Measurements from ENCODE around the gene SLC9A3. TPM values are rescaled to one million over a fixed set of nuclear protein-coding genes. Genes with fewer than 3 reads are reported as not detected.
"Not testable (repeated sequence)": the region's sequence is repeated elsewhere in the genome, so short reads cannot be mapped to it uniquely, and the experiment has no call there.

The SLC9A3 gene
- total and polyA plus RNA-seq, 8 donors: 2.7 to 142 (median 14.9) TPM

GRCh38 chr5:474840-475661 is 49.2 kb downstream of the SLC9A3 start:
- Histone ChIP-seq H3K4me3 (peak overlapping the region; percentile 11 to 92 (median 38)), H3K27me3 (peaks cover 24 to 64% (median 38%) of the 10 kb centered on the region in 3 donors), H3K36me3 (peaks cover 0 to 11% (median 3%) of the 10 kb centered on the region in 4 donors), H3K9me3 (no peaks in the 10 kb centered on the region), H3K27ac (no peak overlapping the region), H3K4me1 (peaks cover 21 to 46% (median 44%) of the 10 kb centered on the region in 4 donors)
- WGBS, 5 donors: 8 to 24% (median 16%) methylated on average over 17 to 50 of the region's 50 CpGs
- peak in 1 of 2 donors; percentile 60 for DNase-seq
- TF ChIP-seq EP300 (IDR thresholded peaks at IDR 0.05): no peak
- TF ChIP-seq POLR2AphosphoS5 (IDR thresholded peaks at IDR 0.05): no peak
- TF ChIP-seq CTCF (IDR thresholded peaks at IDR 0.05): no peak
- no peak for TF ChIP-seq POLR2A (IDR thresholded peaks at IDR 0.05)
- intact Hi-C loops (cut with DNase I; ENCODE audit: low total_unique reads): no loop called here

GRCh38 chr5:474232-474839 is 49.9 kb downstream of the SLC9A3 start:
- Histone ChIP-seq H3K27me3 (peaks cover 24 to 57% (median 31%) of the 10 kb centered on the region in 3 donors), H3K4me3 (peak overlapping the region; percentile 90 to 99 (median 94)), H3K4me1 (peaks cover 21 to 46% (median 44%) of the 10 kb centered on the region in 4 donors), H3K36me3 (peaks cover 0 to 18% (median 7%) of the 10 kb centered on the region in 4 donors)
- DNase-seq; intact Hi-C loops (cut with DNase I; ENCODE audit: low total_unique reads); H3K9me3 ChIP-seq; H3K27ac ChIP-seq: not testable (repeated sequence)
- 0 to 3% (median 0%) methylated on average over 2 to 44 of the region's 50 CpGs for WGBS, 5 donors

- H3K27me3 ChIP-seq: peaks cover 19 to 50% (median 25%) of the 10 kb centered on the region in 3 donors
- WGBS, 5 donors: 1 to 5% (median 2%) methylated on average over 28 to 44 of the region's 44 CpGs
Measured at GRCh38 chr5:473551-474192, 50.6 kb downstream of the SLC9A3 start.

More at GRCh38 chr5:473551-474192, 50.6 kb downstream of the SLC9A3 start:
- peak; percentile 37 to 77 for DNase-seq
- Histone ChIP-seq H3K9me3 (no peaks in the 10 kb centered on the region), H3K4me1 (peaks cover 21 to 46% (median 44%) of the 10 kb centered on the region in 4 donors), H3K36me3 (peaks cover 0 to 25% (median 11%) of the 10 kb centered on the region in 4 donors), H3K4me3 (peak overlapping the region; percentile 90 to 99 (median 94)), H3K27ac (peak overlapping the region; percentile 66 to 86 (median 81))
- TF ChIP-seq CTCF (IDR thresholded peaks at IDR 0.05): no peak
- no peak for TF ChIP-seq POLR2A (IDR thresholded peaks at IDR 0.05)
- no peak for TF ChIP-seq EP300 (IDR thresholded peaks at IDR 0.05)
- no peak for TF ChIP-seq POLR2AphosphoS5 (IDR thresholded peaks at IDR 0.05)
- intact Hi-C loops (cut with DNase I; ENCODE audit: low total_unique reads): no loop called here
